ENCODE data around the gene SLC16A10. TPM values are rescaled to one million over a fixed set of nuclear protein-coding genes. Genes with fewer than 3 reads are reported as not detected.

SLC16A10 gene
- total and polyA plus RNA-seq, 2 of the 13 experiments (the other 11 are each of a cell fraction or from before 2014, with no cell fraction given), result 8.2 to 20.1 TPM

DNA sequence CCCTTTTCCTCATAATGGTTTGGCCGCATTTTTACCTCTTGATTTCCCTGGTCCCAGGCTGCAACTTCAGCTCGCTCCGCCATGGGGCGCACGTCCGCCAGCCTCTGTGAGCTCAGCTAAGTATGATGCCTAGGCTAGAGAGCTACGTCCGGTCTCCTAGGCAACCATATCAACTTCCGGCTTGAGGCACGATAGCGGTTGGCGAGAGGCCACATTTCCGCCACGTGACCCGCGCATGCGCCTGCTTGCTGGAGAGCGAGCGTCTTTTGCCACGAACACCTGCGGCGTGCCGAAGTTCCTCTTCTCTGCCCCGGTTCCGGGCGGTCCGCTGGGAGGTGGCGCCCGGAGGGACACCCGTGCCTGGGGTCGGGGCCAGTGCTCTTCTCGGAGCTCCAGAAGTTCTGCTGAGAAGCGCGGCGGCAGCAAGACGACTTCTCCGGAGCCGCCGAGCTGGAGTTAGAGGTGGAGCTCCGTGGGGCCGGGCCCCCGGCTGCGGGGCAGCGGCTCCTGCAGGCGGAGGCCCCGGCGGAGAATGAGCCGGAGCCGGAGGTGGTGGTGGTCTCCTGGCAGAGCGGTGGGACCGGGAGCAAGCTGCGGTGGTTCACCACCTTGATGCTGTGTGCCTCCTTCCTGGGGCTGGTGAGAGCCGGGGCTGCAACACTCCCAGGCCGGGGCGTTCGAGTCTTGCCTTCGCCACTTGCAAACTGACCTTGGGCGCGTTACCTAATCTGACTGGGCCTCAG lies 172.0 kb downstream of the SLC16A10 start (continued):
- TF ChIP-seq ZNF367 (CRISPR knock-in tag; IDR thresholded peaks at IDR 0.05; ENCODE audit: borderline replicate concordance), result no peak
- TF ChIP-seq ZNF3 (CRISPR knock-in tag; IDR thresholded peaks at IDR 0.05), result peak; percentile 89; the same call in 1 of the 2 replicates
- peak; percentile 66; the same call in 1 of the 2 replicates for TF ChIP-seq RCOR2 (CRISPR knock-in tag; IDR thresholded peaks at IDR 0.05)
- TF ChIP-seq, protein P1, sequence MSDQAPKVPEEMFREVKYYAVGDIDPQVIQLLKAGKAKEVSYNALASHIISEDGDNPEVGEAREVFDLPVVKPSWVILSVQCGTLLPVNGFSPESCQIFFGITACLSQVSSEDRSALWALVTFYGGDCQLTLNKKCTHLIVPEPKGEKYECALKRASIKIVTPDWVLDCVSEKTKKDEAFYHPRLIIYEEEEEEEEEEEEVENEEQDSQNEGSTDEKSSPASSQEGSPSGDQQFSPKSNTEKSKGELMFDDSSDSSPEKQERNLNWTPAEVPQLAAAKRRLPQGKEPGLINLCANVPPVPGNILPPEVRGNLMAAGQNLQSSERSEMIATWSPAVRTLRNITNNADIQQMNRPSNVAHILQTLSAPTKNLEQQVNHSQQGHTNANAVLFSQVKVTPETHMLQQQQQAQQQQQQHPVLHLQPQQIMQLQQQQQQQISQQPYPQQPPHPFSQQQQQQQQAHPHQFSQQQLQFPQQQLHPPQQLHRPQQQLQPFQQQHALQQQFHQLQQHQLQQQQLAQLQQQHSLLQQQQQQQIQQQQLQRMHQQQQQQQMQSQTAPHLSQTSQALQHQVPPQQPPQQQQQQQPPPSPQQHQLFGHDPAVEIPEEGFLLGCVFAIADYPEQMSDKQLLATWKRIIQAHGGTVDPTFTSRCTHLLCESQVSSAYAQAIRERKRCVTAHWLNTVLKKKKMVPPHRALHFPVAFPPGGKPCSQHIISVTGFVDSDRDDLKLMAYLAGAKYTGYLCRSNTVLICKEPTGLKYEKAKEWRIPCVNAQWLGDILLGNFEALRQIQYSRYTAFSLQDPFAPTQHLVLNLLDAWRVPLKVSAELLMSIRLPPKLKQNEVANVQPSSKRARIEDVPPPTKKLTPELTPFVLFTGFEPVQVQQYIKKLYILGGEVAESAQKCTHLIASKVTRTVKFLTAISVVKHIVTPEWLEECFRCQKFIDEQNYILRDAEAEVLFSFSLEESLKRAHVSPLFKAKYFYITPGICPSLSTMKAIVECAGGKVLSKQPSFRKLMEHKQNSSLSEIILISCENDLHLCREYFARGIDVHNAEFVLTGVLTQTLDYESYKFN (CRISPR knock-in tag; conservative IDR thresholded peaks at IDR 0.05), result peak; percentile 51
- TF ChIP-seq NPAS2 (CRISPR knock-in tag; IDR thresholded peaks at IDR 0.05; ENCODE audit: borderline replicate concordance), result no peak
- peak; percentile 45 for TF ChIP-seq SKI (IDR thresholded peaks at IDR 0.05; ENCODE audit: partially characterized antibody)
- TF ChIP-seq HNRNPLL (IDR thresholded peaks at IDR 0.05; ENCODE audit: low read depth, low read length, poor library complexity, severe bottlenecking), result peak; percentile 65
- TF ChIP-seq MAZ (IDR thresholded peaks at IDR 0.05; ENCODE audit: borderline replicate concordance, low read depth, low read length), result no peak
- 0 out of 2 replicates have a peak, but pooled peaks have one; percentile 32 for TF ChIP-seq MAZ (CRISPR knock-in tag; IDR thresholded peaks at IDR 0.05; ENCODE audit: low read depth)
- TF ChIP-seq ZNF431 (CRISPR knock-in tag; IDR thresholded peaks at IDR 0.05; ENCODE audit: borderline replicate concordance, low read depth), result peak; percentile 76
- peak; percentile 96 for TF ChIP-seq RFX1 (IDR thresholded peaks at IDR 0.05)
- no peak; the same call in 1 of the 2 replicates for TF ChIP-seq ONECUT2 (CRISPR knock-in tag; IDR thresholded peaks at IDR 0.05)
- peak; percentile 80 for TF ChIP-seq ZNF614 (CRISPR knock-in tag; IDR thresholded peaks at IDR 0.05; ENCODE audit: borderline replicate concordance)
- TF ChIP-seq, protein P2, sequence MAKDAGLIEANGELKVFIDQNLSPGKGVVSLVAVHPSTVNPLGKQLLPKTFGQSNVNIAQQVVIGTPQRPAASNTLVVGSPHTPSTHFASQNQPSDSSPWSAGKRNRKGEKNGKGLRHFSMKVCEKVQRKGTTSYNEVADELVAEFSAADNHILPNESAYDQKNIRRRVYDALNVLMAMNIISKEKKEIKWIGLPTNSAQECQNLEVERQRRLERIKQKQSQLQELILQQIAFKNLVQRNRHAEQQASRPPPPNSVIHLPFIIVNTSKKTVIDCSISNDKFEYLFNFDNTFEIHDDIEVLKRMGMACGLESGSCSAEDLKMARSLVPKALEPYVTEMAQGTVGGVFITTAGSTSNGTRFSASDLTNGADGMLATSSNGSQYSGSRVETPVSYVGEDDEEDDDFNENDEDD (CRISPR knock-in tag; IDR thresholded peaks at IDR 0.05; ENCODE audit: borderline replicate concordance), result peak; percentile 87; the same call in 1 of the 2 replicates
- TF ChIP-seq SIX4 (CRISPR knock-in tag; IDR thresholded peaks at IDR 0.05), result no peak; the same call in 1 of the 2 replicates
- TF ChIP-seq ZNF235 (CRISPR knock-in tag; IDR thresholded peaks at IDR 0.05; ENCODE audit: borderline replicate concordance), result peak; percentile 39; the same call in 1 of the 2 replicates
- TF ChIP-seq, protein P3, sequence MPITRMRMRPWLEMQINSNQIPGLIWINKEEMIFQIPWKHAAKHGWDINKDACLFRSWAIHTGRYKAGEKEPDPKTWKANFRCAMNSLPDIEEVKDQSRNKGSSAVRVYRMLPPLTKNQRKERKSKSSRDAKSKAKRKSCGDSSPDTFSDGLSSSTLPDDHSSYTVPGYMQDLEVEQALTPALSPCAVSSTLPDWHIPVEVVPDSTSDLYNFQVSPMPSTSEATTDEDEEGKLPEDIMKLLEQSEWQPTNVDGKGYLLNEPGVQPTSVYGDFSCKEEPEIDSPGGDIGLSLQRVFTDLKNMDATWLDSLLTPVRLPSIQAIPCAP (CRISPR knock-in tag; IDR thresholded peaks at IDR 0.05; ENCODE audit: low read depth), result 0 out of 2 replicates have a peak, but pooled peaks have one; percentile 54
- TF ChIP-seq, protein P4, sequence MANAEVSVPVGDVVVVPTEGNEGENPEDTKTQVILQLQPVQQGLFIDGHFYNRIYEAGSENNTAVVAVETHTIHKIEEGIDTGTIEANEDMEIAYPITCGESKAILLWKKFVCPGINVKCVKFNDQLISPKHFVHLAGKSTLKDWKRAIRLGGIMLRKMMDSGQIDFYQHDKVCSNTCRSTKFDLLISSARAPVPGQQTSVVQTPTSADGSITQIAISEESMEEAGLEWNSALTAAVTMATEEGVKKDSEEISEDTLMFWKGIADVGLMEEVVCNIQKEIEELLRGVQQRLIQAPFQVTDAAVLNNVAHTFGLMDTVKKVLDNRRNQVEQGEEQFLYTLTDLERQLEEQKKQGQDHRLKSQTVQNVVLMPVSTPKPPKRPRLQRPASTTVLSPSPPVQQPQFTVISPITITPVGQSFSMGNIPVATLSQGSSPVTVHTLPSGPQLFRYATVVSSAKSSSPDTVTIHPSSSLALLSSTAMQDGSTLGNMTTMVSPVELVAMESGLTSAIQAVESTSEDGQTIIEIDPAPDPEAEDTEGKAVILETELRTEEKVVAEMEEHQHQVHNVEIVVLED (CRISPR knock-in tag; IDR thresholded peaks at IDR 0.05; ENCODE audit: borderline replicate concordance), result peak; percentile 77
- no peak for TF ChIP-seq ZBTB1 (CRISPR knock-in tag; IDR thresholded peaks at IDR 0.05; ENCODE audit: borderline replicate concordance)
- peak; percentile 52; the same call in 1 of the 2 replicates for TF ChIP-seq AKAP8 (CRISPR knock-in tag; IDR thresholded peaks at IDR 0.05)
- no peak for TF ChIP-seq NBN (conservative IDR thresholded peaks at IDR 0.05)
- TF ChIP-seq, protein P5, sequence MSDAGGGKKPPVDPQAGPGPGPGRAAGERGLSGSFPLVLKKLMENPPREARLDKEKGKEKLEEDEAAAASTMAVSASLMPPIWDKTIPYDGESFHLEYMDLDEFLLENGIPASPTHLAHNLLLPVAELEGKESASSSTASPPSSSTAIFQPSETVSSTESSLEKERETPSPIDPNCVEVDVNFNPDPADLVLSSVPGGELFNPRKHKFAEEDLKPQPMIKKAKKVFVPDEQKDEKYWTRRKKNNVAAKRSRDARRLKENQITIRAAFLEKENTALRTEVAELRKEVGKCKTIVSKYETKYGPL (CRISPR knock-in tag; IDR thresholded peaks at IDR 0.05), result no peak
